AG09319 (cell line): ENCODE results near the gene EPSTI1.
"Not testable (repeated sequence)": the region's sequence is repeated elsewhere in the genome, so short reads cannot be mapped to it uniquely, and the experiment has no call there.

Source experiments
- DNase-seq: peaks from one replicate; pipeline ENCODE4 v3.0.0-alpha.2; 2010; ENCODE audit warnings: low read depth; ENCODE audit errors: extremely low read depth
- TF ChIP-seq, protein P1 (sequence below): IDR thresholded peaks from 2 replicates; pipeline ENCODE4 v1.5.1; 2011; ENCODE audit warnings: low read depth, mild to moderate bottlenecking, inconsistent platforms, low read length, moderate library complexity

EPSTI1 gene

DNA sequence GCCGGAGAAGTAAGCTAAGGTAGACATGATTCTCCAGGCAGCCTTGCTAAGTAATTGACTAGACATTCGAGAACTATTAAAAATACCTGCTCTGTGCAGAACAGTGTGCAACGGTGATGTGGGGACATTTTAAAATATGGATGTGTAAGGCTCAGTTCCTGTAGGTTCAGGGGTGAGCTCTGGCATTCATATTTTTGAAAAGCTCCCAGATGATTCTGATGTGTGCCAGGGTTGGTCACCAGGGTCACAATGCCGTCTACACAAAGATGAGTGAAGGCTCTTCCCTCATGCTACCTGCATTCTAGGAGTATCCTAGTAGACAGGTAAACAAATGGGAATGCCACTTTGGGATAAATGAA is 702 bp upstream of the EPSTI1 start:
- TF ChIP-seq, protein P1, sequence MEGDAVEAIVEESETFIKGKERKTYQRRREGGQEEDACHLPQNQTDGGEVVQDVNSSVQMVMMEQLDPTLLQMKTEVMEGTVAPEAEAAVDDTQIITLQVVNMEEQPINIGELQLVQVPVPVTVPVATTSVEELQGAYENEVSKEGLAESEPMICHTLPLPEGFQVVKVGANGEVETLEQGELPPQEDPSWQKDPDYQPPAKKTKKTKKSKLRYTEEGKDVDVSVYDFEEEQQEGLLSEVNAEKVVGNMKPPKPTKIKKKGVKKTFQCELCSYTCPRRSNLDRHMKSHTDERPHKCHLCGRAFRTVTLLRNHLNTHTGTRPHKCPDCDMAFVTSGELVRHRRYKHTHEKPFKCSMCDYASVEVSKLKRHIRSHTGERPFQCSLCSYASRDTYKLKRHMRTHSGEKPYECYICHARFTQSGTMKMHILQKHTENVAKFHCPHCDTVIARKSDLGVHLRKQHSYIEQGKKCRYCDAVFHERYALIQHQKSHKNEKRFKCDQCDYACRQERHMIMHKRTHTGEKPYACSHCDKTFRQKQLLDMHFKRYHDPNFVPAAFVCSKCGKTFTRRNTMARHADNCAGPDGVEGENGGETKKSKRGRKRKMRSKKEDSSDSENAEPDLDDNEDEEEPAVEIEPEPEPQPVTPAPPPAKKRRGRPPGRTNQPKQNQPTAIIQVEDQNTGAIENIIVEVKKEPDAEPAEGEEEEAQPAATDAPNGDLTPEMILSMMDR: no peak
- no peak for DNase-seq

DNA sequence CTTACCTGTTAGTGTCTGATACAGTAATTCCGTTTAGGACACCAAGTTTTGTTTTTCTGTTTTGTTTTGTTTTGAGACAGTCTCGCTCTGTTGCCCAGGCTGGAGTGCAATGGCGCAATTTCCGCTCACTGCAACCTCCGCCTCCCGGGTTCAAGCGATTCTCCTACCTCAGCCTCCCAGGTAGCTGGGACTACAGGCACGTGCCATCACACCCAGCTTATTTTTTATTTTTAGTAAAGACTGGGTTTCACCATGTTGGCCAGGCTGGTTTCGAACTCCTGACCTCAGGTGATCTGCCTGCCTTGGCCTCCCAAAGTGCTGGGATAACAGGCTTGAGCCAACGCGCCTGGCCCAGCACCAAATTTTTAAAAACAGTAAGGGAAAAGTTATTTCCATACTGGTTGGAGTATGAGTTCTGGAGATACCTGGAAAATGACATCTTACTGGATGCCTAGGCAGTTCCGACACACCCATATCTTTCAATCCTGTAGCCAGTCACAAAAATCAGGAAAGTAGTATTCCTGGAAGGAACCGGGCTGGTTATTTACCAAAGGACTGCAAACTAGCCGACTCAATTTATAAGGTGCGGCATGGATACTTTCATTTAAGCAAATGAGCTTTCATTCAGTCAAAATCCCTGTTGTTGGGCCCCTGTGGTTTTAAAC is 676 bp downstream of the EPSTI1 start:
- not testable (repeated sequence) for DNase-seq

- no peak for DNase-seq
- TF ChIP-seq, protein P1: no peak
Measured at GRCh38 chr13:42990291-42991232, 1.5 kb downstream of the EPSTI1 start.

GRCh38 chr13:42986176-42986574 is 5.9 kb downstream of the EPSTI1 start:
- no peak for DNase-seq
- TF ChIP-seq, protein P1: no peak

DNA sequence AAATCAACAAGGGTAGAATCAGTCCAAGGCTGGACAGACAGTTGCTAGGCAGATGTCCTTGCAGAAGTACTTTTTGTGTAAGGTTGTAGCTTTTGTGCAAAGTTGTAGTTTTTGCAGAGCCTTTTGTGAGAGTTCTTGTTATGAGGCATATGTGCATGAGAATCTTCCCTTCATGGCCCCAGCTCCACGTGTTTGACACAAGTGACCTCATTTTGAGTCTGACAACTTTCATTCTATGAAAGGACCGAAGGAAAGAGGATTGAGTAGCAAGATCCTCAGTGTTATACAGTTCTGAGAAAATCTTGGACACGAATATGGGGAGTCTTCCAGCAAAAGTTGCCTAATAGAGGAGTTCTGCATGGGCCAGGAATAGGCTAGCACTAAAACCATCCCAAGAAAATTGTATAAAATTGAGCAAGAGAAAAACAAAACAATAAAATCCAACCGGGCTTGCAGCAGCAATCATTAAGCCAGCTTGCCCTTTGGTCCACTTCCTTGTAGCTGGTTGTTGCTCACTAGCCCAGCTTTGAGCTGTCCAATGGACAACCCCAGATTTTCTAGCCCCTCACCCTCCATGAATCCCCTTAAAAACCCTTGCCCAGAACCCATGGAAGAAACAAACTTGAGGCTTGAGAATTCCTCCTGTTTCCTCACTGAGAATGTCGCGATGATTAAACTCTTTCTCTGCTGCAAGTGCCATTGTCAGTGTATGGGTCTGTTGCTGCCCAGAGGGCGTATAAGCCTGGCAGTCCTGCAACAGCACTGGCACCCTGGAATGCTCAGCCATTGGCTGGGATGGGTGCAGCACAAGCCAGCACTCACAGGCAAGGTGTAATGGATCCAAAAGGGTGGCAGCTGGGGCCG is 6.5 kb downstream of the EPSTI1 start:
- TF ChIP-seq, protein P1: no peak
- DNase-seq: no peak

DNA sequence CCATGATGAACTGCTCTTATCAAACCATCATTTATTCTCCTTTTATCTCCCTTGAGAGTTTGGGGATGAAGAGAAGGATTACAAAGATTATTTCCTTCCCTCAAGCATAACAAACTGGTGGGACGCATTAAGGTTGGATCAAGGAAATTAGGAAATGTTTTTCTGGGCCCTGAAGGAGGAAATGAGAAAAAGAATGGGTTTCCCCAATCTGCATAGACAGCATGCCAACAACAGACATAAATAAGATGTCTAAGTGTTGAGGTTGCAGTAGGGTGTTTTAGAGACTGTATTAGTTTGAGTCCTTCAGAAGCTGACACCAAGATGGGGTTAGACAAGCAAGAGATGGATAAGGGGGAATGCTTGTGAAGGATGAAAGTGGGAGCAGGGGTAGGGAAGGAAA is 7.3 kb downstream of the EPSTI1 start:
- TF ChIP-seq, protein P1: no peak
- no peak for DNase-seq

GRCh38 chr13:42984026-42984425 is 8.0 kb downstream of the EPSTI1 start:
- TF ChIP-seq, protein P1: no peak
- DNase-seq: no peak
